Trophoblast cell (in vitro differentiated cells and primary cell): ENCODE results near the gene ANXA11.

ENCODE experiments used
- DNase-seq, 2 donors: peaks; one replicate each; pipeline ENCODE4 v3.0.0-alpha.2; 2016
- H2AFZ ChIP-seq: 2 replicates; pipeline ENCODE4 v1.6.1; 2013; ENCODE audit warnings: low read length, moderate library complexity, mild to moderate bottlenecking; ENCODE audit not compliant: insufficient read depth, poor library complexity
- H2AK5ac ChIP-seq: 2 replicates; pipeline ENCODE4 v1.6.1; 2013; ENCODE audit warnings: mild to moderate bottlenecking, low read length
- H2BK120ac ChIP-seq: 2 replicates; pipeline ENCODE4 v1.6.1; 2013; ENCODE audit warnings: low read length, mild to moderate bottlenecking, moderate library complexity; ENCODE audit not compliant: insufficient read depth, poor library complexity
- H2BK12ac ChIP-seq: 2 replicates; pipeline ENCODE4 v1.6.1; 2013; ENCODE audit warnings: mild to moderate bottlenecking, low read length, moderate library complexity
- H2BK5ac ChIP-seq: 2 replicates; pipeline ENCODE4 v1.6.1; 2013; ENCODE audit warnings: low read length, low read depth, moderate library complexity, mild to moderate bottlenecking; ENCODE audit not compliant: poor library complexity
- H3K14ac ChIP-seq: 2 replicates; pipeline ENCODE4 v1.6.1; 2013; ENCODE audit warnings: mild to moderate bottlenecking, low read length
- H3K18ac ChIP-seq: 2 replicates; pipeline ENCODE4 v1.6.1; 2013; ENCODE audit warnings: mild to moderate bottlenecking, low read length
- H3K23ac ChIP-seq: 2 replicates; pipeline ENCODE4 v1.6.1; 2013; ENCODE audit warnings: low read length
- H3K27ac ChIP-seq: 2 replicates; pipeline ENCODE4 v1.5.1; 2013; ENCODE audit warnings: low read depth, mild to moderate bottlenecking, inconsistent platforms, low read length, moderate library complexity
- H3K27me3 ChIP-seq: 2 replicates; pipeline ENCODE4 v1.6.1; 2013; ENCODE audit warnings: inconsistent platforms, mild to moderate bottlenecking, low read length, moderate library complexity; ENCODE audit not compliant: insufficient read depth
- H3K36me3 ChIP-seq, 2 experiments: 1 replicate in 1 of 2; 2 replicates in 1 of 2; pipeline ENCODE4 v1.6.1; 2013; ENCODE audit warnings: low read length in 2 of 2, mild to moderate bottlenecking in 2 of 2, moderate library complexity in 1 of 2; ENCODE audit not compliant: insufficient read depth in 2 of 2, control insufficient read depth in 1 of 2
- H3K4ac ChIP-seq: 2 replicates; pipeline ENCODE4 v1.6.1; 2013; ENCODE audit warnings: low read depth, mild to moderate bottlenecking, low read length, moderate library complexity
- H3K4me1 ChIP-seq, 2 experiments: 1 replicate in 1 of 2; 2 replicates in 1 of 2; pipeline ENCODE4 v1.6.1; 2013; ENCODE audit warnings: low read length in 2 of 2, mild to moderate bottlenecking in 2 of 2, moderate library complexity in 1 of 2; ENCODE audit not compliant: insufficient read depth in 2 of 2, control insufficient read depth in 1 of 2
- H3K4me2 ChIP-seq: 2 replicates; pipeline ENCODE4 v1.6.1; 2013; ENCODE audit warnings: inconsistent platforms, mild to moderate bottlenecking, low read length, moderate library complexity
- H3K4me3 ChIP-seq: 2 replicates; pipeline ENCODE4 v1.5.1; 2013; ENCODE audit warnings: mild to moderate bottlenecking, low read depth, low read length, inconsistent platforms
- H3K79me1 ChIP-seq: one replicate; pipeline ENCODE4 v1.6.1; 2013; ENCODE audit warnings: low read length
- H3K79me2 ChIP-seq: 2 replicates; pipeline ENCODE4 v1.6.1; 2013; ENCODE audit warnings: low read length, mild to moderate bottlenecking; ENCODE audit not compliant: control insufficient read depth, insufficient read depth, poor library complexity
- H3K9ac ChIP-seq: 2 replicates; pipeline ENCODE4 v1.6.1; 2013; ENCODE audit warnings: mild to moderate bottlenecking, low read length
- H3K9me3 ChIP-seq: 2 replicates; pipeline ENCODE4 v1.6.1; 2013; ENCODE audit warnings: low read depth, mild to moderate bottlenecking, control low read depth, inconsistent platforms, low read length; ENCODE audit not compliant: insufficient read depth
- H4K12ac ChIP-seq: 2 replicates; pipeline ENCODE4 v1.6.1; 2013; ENCODE audit warnings: low read depth, mild to moderate bottlenecking, low read length, moderate library complexity
- H4K8ac ChIP-seq: 2 replicates; pipeline ENCODE4 v1.6.1; 2013; ENCODE audit warnings: low read depth, mild to moderate bottlenecking, low read length, moderate library complexity
- H4K91ac ChIP-seq: one replicate; pipeline ENCODE4 v1.6.1; 2013; ENCODE audit warnings: low read depth, mild to moderate bottlenecking, low read length, moderate library complexity
- WGBS: extraction: QIAGEN DNeasy Blood & Tissue Kit; methylation state at CpG from one replicate; pipeline ENCODE4 v1.1.7; 2013; ENCODE audit warnings: missing lambda C conversion rate; ENCODE audit not compliant: insufficient read length, insufficient coverage; ENCODE audit errors: extremely low coverage; 5-methylcytosine and 5-hydroxymethylcytosine counted together

ANXA11 gene

GRCh38 chr10:80122110-80122710, 83.1 kb downstream of the ANXA11 start:
- H3K79me2 ChIP-seq, result no peaks in the 10 kb centered on the region
- no peak overlapping the region for H3K4me2 ChIP-seq
- H3K23ac ChIP-seq, result no peak overlapping the region
- no peak overlapping the region for H2BK120ac ChIP-seq
- H3K9ac ChIP-seq, result no peak overlapping the region
- H3K4me3 ChIP-seq, result no peak overlapping the region
- no peak overlapping the region for H3K27ac ChIP-seq
- H3K18ac ChIP-seq, result no peak overlapping the region
- no peak overlapping the region for H2AK5ac ChIP-seq
- no peak overlapping the region for H4K12ac ChIP-seq
- no peak overlapping the region for H2BK5ac ChIP-seq
- H3K9me3 ChIP-seq, result no peaks in the 10 kb centered on the region
- H3K79me1 ChIP-seq, result no peaks in the 10 kb centered on the region
- H2BK12ac ChIP-seq, result no peak overlapping the region
- no peaks in the 10 kb centered on the region for H3K36me3 ChIP-seq
- DNase-seq, result peak; percentile 74 to 85
- H3K4me1 ChIP-seq, result no peaks in the 10 kb centered on the region
- H3K14ac ChIP-seq, result no peak overlapping the region
- H2AFZ ChIP-seq, result no peak overlapping the region
- H3K4ac ChIP-seq, result no peak overlapping the region
- no peak overlapping the region for H4K91ac ChIP-seq
- no peaks in the 10 kb centered on the region for H3K27me3 ChIP-seq
- no peak overlapping the region for H4K8ac ChIP-seq

DNA sequence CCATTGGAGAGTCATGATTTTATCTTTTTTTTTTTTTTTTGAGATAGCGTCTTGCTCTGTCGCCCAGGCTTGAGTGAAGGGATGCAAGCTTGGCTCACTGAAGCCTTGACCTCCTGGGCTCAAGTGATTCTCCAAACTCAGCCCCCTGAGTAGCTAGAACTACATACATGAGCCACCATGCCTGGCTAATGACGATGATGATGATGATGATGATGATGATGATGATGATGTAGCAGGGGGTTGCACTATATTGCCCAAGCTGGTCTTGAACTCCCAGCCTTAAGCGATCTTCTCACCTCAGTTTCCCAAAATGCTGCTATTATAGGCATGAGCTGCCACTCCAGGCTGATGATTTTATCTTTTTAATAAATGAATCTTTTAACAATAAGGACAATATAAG, 86.7 kb downstream of the ANXA11 start:
- Histone ChIP-seq H3K27ac (no peak overlapping the region), H2BK120ac (no peak overlapping the region)
- WGBS, result no CpG with 5 or more reads among the region's 4 CpGs

GRCh38 chr10:80110986-80111385, 94.4 kb downstream of the ANXA11 start:
- Histone ChIP-seq H3K23ac (no peak overlapping the region), H3K4me1 (peaks cover 0 to 8% of the 10 kb centered on the region in 2 experiments), H2BK120ac (no peak overlapping the region), H3K36me3 (no peaks in the 10 kb centered on the region), H2AK5ac (no peak overlapping the region), H3K4me3 (no peak overlapping the region), H4K91ac (peak overlapping the region; percentile 21), H3K27me3 (no peaks in the 10 kb centered on the region), H3K18ac (no peak overlapping the region), H2BK12ac (no peak overlapping the region), H4K12ac (no peak overlapping the region), H3K79me2 (no peaks in the 10 kb centered on the region), H3K14ac (no peak overlapping the region), H2BK5ac (no peak overlapping the region), H3K27ac (no peak overlapping the region), H2AFZ (no peak overlapping the region), H3K4me2 (no peak overlapping the region), H4K8ac (no peak overlapping the region), H3K79me1 (no peaks in the 10 kb centered on the region), H3K9ac (no peak overlapping the region), H3K9me3 (peaks cover 9% of the 10 kb centered on the region), H3K4ac (no peak overlapping the region)
- no peak for DNase-seq
- WGBS, result no CpG with 5 or more reads among the region's 1 CpG

More for the DNA sequence above, 86.7 kb downstream of the ANXA11 start:
- no peak overlapping the region for H3K14ac ChIP-seq
- H2AK5ac ChIP-seq, result no peak overlapping the region
- no peaks in the 10 kb centered on the region for H3K27me3 ChIP-seq
- no peak overlapping the region for H3K18ac ChIP-seq
- H3K4ac ChIP-seq, result no peak overlapping the region
- H4K12ac ChIP-seq, result no peak overlapping the region
- no peak overlapping the region for H2BK12ac ChIP-seq
- no peak overlapping the region for H3K9ac ChIP-seq
- H3K36me3 ChIP-seq, result no peaks in the 10 kb centered on the region
- H3K4me2 ChIP-seq, result no peak overlapping the region
- H2AFZ ChIP-seq, result no peak overlapping the region
- no peak for DNase-seq
- H3K4me3 ChIP-seq, result no peak overlapping the region
- no peak overlapping the region for H3K23ac ChIP-seq
- H3K4me1 ChIP-seq, result no peaks in the 10 kb centered on the region
- no peak overlapping the region for H2BK5ac ChIP-seq
- H3K79me1 ChIP-seq, result no peaks in the 10 kb centered on the region
- H4K91ac ChIP-seq, result no peak overlapping the region
- no peak overlapping the region for H4K8ac ChIP-seq
- no peaks in the 10 kb centered on the region for H3K79me2 ChIP-seq
- H3K9me3 ChIP-seq, result no peaks in the 10 kb centered on the region

DNA sequence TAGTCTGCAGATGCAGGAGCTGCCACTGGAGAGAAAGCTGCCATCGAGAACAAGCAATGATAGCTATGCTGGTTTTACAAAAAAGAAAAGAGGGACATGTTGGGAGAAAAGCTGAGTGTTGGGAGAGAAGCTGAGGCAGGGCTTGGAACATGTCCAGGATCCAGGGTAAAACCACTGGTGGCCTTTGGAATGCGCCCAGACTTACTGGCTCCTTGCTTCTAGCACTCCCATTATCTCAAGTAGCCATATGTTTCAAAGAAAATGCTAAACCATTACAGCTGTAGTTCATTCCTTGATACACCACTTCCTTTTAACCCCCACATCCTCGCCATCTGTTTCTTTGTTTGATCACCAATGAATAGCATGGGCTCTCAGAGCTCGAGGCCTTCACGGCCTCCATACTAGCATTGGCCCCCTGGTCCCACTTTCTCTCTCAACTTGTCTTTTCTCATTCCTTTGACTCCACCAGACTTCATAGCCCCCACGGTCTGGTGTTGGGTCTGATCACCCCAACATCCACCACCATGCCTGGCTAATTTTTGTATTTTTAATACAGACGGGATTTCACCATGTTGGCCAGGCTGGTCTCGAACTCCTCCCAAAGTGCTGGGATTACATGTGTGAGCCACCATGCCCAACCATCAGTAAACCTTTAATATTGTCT, 96.6 kb downstream of the ANXA11 start:
- Histone ChIP-seq H2BK120ac (no peak overlapping the region), H2BK5ac (no peak overlapping the region), H3K27me3 (no peaks in the 10 kb centered on the region), H3K4ac (no peak overlapping the region), H3K4me2 (no peak overlapping the region), H3K4me1 (peaks cover 0 to 10% of the 10 kb centered on the region in 2 experiments), H3K9me3 (peaks cover 9% of the 10 kb centered on the region), H3K14ac (no peak overlapping the region), H2BK12ac (no peak overlapping the region), H3K27ac (no peak overlapping the region), H4K91ac (no peak overlapping the region), H3K4me3 (no peak overlapping the region), H4K12ac (no peak overlapping the region), H3K79me2 (no peaks in the 10 kb centered on the region), H3K23ac (no peak overlapping the region), H2AFZ (no peak overlapping the region), H4K8ac (no peak overlapping the region), H3K9ac (no peak overlapping the region), H3K79me1 (no peaks in the 10 kb centered on the region), H3K18ac (no peak overlapping the region), H3K36me3 (no peaks in the 10 kb centered on the region), H2AK5ac (no peak overlapping the region)
- no CpG with 5 or more reads among the region's 8 CpGs for WGBS
- DNase-seq, result no peak
